NB4 (cell line): ENCODE data around the gene MPZL1.

Source experiments
- CTCF ChIP-seq: IDR thresholded peaks from one replicate; pipeline ENCODE4 v1.5.1; 2012; ENCODE audit warnings: low read depth, low read length
- MAX ChIP-seq: IDR thresholded peaks from 2 replicates; pipeline ENCODE4 v1.6.1; 2011; ENCODE audit warnings: low read depth, low read length
- POLR2A ChIP-seq: IDR thresholded peaks from 2 replicates; pipeline ENCODE4 v1.6.1; 2011; ENCODE audit warnings: mild to moderate bottlenecking; ENCODE audit not compliant: insufficient read length; ENCODE audit errors: extremely low read depth

- TF ChIP-seq CTCF (no peak), POLR2A (no peak), MAX (no peak)
Measured at GRCh38 chr1:167690053-167690452, 31.7 kb upstream of the MPZL1 start.
